ENCODE results near the gene GABRR3. TPM values are rescaled to one million over a fixed set of nuclear protein-coding genes. Genes with fewer than 3 reads are reported as not detected.

GABRR3 gene
- polyA plus RNA-seq, 1 of the 3 experiments (the other 2 are of a cell fraction), result not detected

- TF ChIP-seq YY1 (IDR thresholded peaks at IDR 0.05; ENCODE audit: low read depth), result no peak
- no peak for TF ChIP-seq RCOR1 (IDR thresholded peaks at IDR 0.05; ENCODE audit: low read length)
- no peak for TF ChIP-seq MXI1 (IDR thresholded peaks at IDR 0.05; ENCODE audit: low read depth, low read length)
Measured at GRCh38 chr3:97992547-97993173, 42.5 kb downstream of the GABRR3 start (continued).

GRCh38 chr3:97991293-97991682 is 43.8 kb downstream of the GABRR3 start:
- Histone ChIP-seq H3K4me3 (ENCODE audit: low read depth in 2 of 2, low read length in 1 of 2) (no peak overlapping the region), H3K36me3 (replicated peaks in 1 of 2; ENCODE audit: control insufficient read depth in 1 of 2, insufficient read depth in 2 of 2, low read length in 1 of 2) (no peaks in the 10 kb centered on the region), H3K4me1 (ENCODE audit: control insufficient read depth in 1 of 2, insufficient read depth in 2 of 2, low read depth in 1 of 2, low read length in 1 of 2) (no peaks in the 10 kb centered on the region), H3K9me3 (no peaks in the 10 kb centered on the region), H3K27ac (ENCODE audit: low read depth in 2 of 2, low read length in 1 of 2) (no peak overlapping the region), H3K4me2 (no peak overlapping the region), H4K20me1 (ENCODE audit: insufficient read depth) (no peaks in the 10 kb centered on the region), H3K9me2 (no peaks in the 10 kb centered on the region), H2AFZ (ENCODE audit: low read depth) (no peak overlapping the region), H3F3A (replicated peaks; ENCODE audit: insufficient read depth) (no peaks in the 10 kb centered on the region), H3K9ac (no peak overlapping the region), H3K79me2 (ENCODE audit: insufficient read depth) (no peaks in the 10 kb centered on the region), H3K27me3 (ENCODE audit: insufficient read depth) (no peaks in the 10 kb centered on the region)
- ChIA-PET POLR2A (no interaction called here), CTCF (no interaction called here)
- TF ChIP-seq NFIC (IDR thresholded peaks at IDR 0.05; ENCODE audit: borderline replicate concordance) (no peak), YY1 (IDR thresholded peaks at IDR 0.05; ENCODE audit: low read depth) (no peak), MAX (IDR thresholded peaks at IDR 0.05; ENCODE audit: low read depth) (no peak), FOXJ3 (CRISPR knock-in tag; IDR thresholded peaks at IDR 0.05) (no peak), EP300 (IDR thresholded peaks at IDR 0.05; ENCODE audit: borderline replicate concordance in 1 of 2, low read depth in 1 of 2, low read length in 1 of 2) (no peak), RAD21 (IDR thresholded peaks at IDR 0.05; ENCODE audit: low read length) (no peak), GABPA (IDR thresholded peaks at IDR 0.05; ENCODE audit: low read depth) (no peak), ELF1 (IDR thresholded peaks at IDR 0.05) (no peak), RXRA (IDR thresholded peaks at IDR 0.05; ENCODE audit: borderline replicate concordance, low read depth) (no peak), FOXM1 (IDR thresholded peaks at IDR 0.05; ENCODE audit: low read depth) (no peak), MXI1 (IDR thresholded peaks at IDR 0.05; ENCODE audit: low read depth, low read length) (no peak), IRF3 (IDR thresholded peaks at IDR 0.05; ENCODE audit: low read depth, low read length) (no peak), TCF12 (IDR thresholded peaks at IDR 0.05) (no peak), SMC3 (IDR thresholded peaks at IDR 0.05; ENCODE audit: low read depth, low read length) (no peak)
- DNase-seq, result no peak
- 58% methylated on average over 5 of the region's 5 CpGs for WGBS (ENCODE audit: low lambda C conversion rate)

- WGBS (ENCODE audit: low lambda C conversion rate), result 42% methylated on average over 2 of the region's 2 CpGs
- TF ChIP-seq IRF3 (IDR thresholded peaks at IDR 0.05; ENCODE audit: low read depth, low read length), result no peak
- no peak for TF ChIP-seq TEAD4 (IDR thresholded peaks at IDR 0.05; ENCODE audit: borderline replicate concordance, insufficient read depth)
- no peak for TF ChIP-seq ZBTB33 (IDR thresholded peaks at IDR 0.05; ENCODE audit: borderline replicate concordance, low read depth)
- TF ChIP-seq TAF1 (IDR thresholded peaks at IDR 0.05; ENCODE audit: borderline replicate concordance, low read depth, low read length), result no peak
- no peak for TF ChIP-seq EZH2phosphoT487 (IDR thresholded peaks at IDR 0.05; ENCODE audit: borderline replicate concordance, low read depth)
- no peak for TF ChIP-seq JUND (IDR thresholded peaks at IDR 0.05)
- TF ChIP-seq PBX3 (IDR thresholded peaks at IDR 0.05), result no peak
Measured at GRCh38 chr3:97990624-97991292, 44.4 kb downstream of the GABRR3 start.

More at GRCh38 chr3:97990624-97991292, 44.4 kb downstream of the GABRR3 start:
- Histone ChIP-seq H3K27ac (ENCODE audit: low read depth in 2 of 2, low read length in 1 of 2) (no peak overlapping the region), H3K9me2 (no peaks in the 10 kb centered on the region), H3K79me2 (ENCODE audit: insufficient read depth) (no peaks in the 10 kb centered on the region), H3K4me3 (ENCODE audit: low read depth in 2 of 2, low read length in 1 of 2) (no peak overlapping the region), H2AFZ (ENCODE audit: low read depth) (no peak overlapping the region), H3K36me3 (replicated peaks in 1 of 2; ENCODE audit: control insufficient read depth in 1 of 2, insufficient read depth in 2 of 2, low read length in 1 of 2) (no peaks in the 10 kb centered on the region), H3K27me3 (ENCODE audit: insufficient read depth) (no peaks in the 10 kb centered on the region), H3K9me3 (no peaks in the 10 kb centered on the region), H3K9ac (no peak overlapping the region), H3K4me2 (no peak overlapping the region), H4K20me1 (ENCODE audit: insufficient read depth) (no peaks in the 10 kb centered on the region), H3K4me1 (ENCODE audit: control insufficient read depth in 1 of 2, insufficient read depth in 2 of 2, low read depth in 1 of 2, low read length in 1 of 2) (no peaks in the 10 kb centered on the region), H3F3A (replicated peaks; ENCODE audit: insufficient read depth) (no peaks in the 10 kb centered on the region)
- ChIA-PET CTCF (no interaction called here), POLR2A (no interaction called here)
- no peak for DNase-seq
